SH-SY5Y (cell line): ENCODE measurements around the gene GLRX.

ENCODE experiments used
- GATA2 ChIP-seq: IDR thresholded peaks from 2 replicates; pipeline ENCODE4 v1.6.1; 2011; ENCODE audit warnings: mild to moderate bottlenecking, low read depth, low read length
- GATA3 ChIP-seq: IDR thresholded peaks from 2 replicates; pipeline ENCODE4 v1.6.1; 2011; ENCODE audit warnings: low read depth, mild to moderate bottlenecking, low read length, moderate library complexity

GRCh38 chr5:95864944-95865504 is 42.5 kb upstream of the GLRX start:
- TF ChIP-seq GATA2 (no peak), GATA3 (no peak)
